Lower lobe of right lung (tissue), 2 donors: ENCODE measurements around the gene ILK. TPM values are rescaled to one million over a fixed set of nuclear protein-coding genes. Genes with fewer than 3 reads are reported as not detected.

Source experiments
- ATAC-seq, 2 donors: fragments of 200-7000 bp; cut with Tn5 transposase; one replicate each; pipeline ENCODE4 v1.9.1; 2020 to 2022; ENCODE audit warnings: mild to moderate bottlenecking in 2 of 2, moderate library complexity in 2 of 2
- DNase-seq: peaks from one replicate; pipeline ENCODE4 v3.0.0-alpha.2; 2020
- H3K27ac ChIP-seq: fragments of 200-600 bp; one replicate; pipeline ENCODE4 v1.8.0; 2022
- H3K27me3 ChIP-seq: fragments of 200-600 bp; one replicate; pipeline ENCODE4 v1.8.0; 2022; ENCODE audit warnings: low read depth
- H3K36me3 ChIP-seq: fragments of 200-600 bp; one replicate; pipeline ENCODE4 v1.8.0; 2022; ENCODE audit warnings: mild to moderate bottlenecking
- H3K4me1 ChIP-seq: fragments of 200-600 bp; one replicate; pipeline ENCODE4 v1.8.0; 2022
- H3K4me3 ChIP-seq: fragments of 200-600 bp; one replicate; pipeline ENCODE4 v1.8.0; 2022; ENCODE audit warnings: mild to moderate bottlenecking
- H3K9me3 ChIP-seq: fragments of 200-600 bp; one replicate; pipeline ENCODE4 v1.8.0; 2022
- intact Hi-C: fragments of 100-400 bp; cut with DNase I; formaldehyde crosslinking; loops from one replicate; pipeline ENCODE4 v1.11.0; 2022
- total RNA-seq: library from RNA; stranded (reverse); fragmentation: NEBNext Ultra II Directional; extraction: Animal tissue kit (Norgen Biotek cat#: 25700); gene quantifications from one replicate; pipeline ENCODE4 v1.2.1, GENCODE V29; 2021
- TF ChIP-seq, protein P1 (sequence below): fragments of 200-600 bp; IDR thresholded peaks from one replicate; pipeline ENCODE4 v1.8.0; 2022; ENCODE audit warnings: antibody characterized with exemption, mild to moderate bottlenecking
- donor health status: DM: no; HTN: yes; CAD: no; lungs with severe emphysema.

The ILK gene
- total RNA-seq, 1 donor from 2014 or later: 135 TPM

DNA sequence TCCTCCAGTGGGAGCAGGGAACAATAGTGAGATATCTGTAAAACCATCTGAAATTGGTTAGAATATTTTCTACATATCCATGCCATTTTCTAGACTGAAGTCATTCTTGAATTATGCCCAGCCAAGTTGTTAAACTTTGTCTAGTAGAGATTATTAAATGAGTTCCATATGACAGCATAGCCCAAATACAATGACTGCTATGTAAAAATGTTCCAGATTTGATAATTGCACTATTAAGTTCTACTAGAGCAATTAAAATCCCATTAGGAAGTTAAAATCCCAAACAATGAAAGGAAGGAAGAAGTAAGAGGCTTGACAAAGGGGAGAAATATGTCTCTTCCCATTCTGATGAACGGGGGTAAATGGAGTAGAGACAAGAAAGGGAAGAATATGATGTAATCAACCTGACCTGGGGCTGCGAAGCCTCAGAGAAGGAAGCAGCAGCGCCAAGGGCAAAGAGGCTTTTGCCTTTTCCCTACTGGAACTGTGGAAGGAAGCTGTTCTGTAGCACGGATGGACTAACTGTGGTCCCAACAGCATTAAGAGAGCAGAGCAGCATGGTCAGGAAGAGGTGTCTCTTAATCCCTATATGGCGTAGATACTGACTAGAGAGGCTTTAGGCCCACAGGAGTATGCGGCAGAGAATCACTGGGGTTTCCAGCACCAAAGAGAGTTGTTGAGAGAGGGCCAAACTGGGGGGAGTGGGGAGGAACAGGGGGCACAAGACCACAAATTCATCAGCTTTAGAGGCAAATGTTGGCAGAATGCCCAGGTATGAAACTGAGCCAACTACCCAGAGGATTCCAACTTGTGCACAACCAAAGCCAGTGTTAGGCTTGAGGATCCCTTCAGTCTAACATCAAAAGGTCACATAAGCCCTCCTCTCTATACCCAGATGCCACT, 26.9 kb upstream of the ILK start:
- Histone ChIP-seq H3K27me3 (no peaks in the 10 kb centered on the region), H3K4me1 (no peaks in the 10 kb centered on the region), H3K27ac (peak overlapping the region; percentile 36), H3K4me3 (no peak overlapping the region), H3K36me3 (peaks cover 4% of the 10 kb centered on the region), H3K9me3 (no peaks in the 10 kb centered on the region)
- TF ChIP-seq, protein P1, sequence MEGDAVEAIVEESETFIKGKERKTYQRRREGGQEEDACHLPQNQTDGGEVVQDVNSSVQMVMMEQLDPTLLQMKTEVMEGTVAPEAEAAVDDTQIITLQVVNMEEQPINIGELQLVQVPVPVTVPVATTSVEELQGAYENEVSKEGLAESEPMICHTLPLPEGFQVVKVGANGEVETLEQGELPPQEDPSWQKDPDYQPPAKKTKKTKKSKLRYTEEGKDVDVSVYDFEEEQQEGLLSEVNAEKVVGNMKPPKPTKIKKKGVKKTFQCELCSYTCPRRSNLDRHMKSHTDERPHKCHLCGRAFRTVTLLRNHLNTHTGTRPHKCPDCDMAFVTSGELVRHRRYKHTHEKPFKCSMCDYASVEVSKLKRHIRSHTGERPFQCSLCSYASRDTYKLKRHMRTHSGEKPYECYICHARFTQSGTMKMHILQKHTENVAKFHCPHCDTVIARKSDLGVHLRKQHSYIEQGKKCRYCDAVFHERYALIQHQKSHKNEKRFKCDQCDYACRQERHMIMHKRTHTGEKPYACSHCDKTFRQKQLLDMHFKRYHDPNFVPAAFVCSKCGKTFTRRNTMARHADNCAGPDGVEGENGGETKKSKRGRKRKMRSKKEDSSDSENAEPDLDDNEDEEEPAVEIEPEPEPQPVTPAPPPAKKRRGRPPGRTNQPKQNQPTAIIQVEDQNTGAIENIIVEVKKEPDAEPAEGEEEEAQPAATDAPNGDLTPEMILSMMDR: no peak
- intact Hi-C loops: no loop called here
- DNase-seq (no peak), ATAC-seq (peak in 1 of 2 donors; percentile 53)

DNA sequence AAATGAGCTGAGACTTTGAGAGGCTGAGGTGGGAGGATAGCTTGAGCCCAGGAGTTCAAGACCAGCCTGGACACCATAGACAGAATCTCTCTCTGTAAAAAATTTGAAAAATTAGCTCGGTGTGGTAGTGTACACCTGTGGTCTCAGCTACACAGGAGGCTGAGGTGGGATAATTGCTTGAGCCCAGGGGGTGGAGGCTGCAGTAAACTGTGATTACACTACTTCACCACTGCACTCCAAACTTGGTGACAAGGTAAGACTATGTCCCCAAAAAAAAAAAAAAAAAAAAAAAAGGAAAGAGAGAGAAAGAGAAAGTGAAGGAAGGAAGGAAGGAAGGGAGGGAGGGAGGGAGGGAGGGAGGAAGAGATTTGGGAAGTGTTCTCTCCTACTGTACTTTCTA, 25.4 kb upstream of the ILK start:
- H3K9me3 ChIP-seq: peaks cover 5% of the 10 kb centered on the region
- H3K36me3 ChIP-seq: peaks cover 4% of the 10 kb centered on the region
- TF ChIP-seq, protein P1: no peak
- intact Hi-C loops: no loop called here
- H3K27me3 ChIP-seq: no peaks in the 10 kb centered on the region
- no peaks in the 10 kb centered on the region for H3K4me1 ChIP-seq
- ATAC-seq (no peak), DNase-seq (no peak)
- H3K4me3 ChIP-seq: no peak overlapping the region
- H3K27ac ChIP-seq: no peak overlapping the region

DNA sequence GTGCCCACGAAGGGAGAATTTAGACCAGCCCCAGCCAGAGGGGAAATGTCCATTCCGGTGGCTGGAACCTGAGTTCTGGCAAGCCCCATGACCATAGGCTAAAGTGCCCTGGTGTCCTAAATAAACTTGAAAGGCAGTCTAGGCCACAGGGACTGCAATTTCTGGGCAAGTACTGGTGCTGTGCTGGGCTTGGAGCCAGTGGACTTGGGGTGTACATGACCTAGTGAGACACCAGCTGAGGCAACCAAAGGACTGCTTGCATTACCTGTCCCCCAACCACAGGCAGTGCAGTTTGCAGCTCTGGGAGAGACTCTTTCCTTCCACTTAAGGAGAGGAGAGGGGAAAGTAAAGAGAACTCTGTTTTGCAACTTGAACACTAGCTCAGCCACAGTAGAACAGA, 23.9 kb upstream of the ILK start:
- peaks cover 4% of the 10 kb centered on the region for H3K36me3 ChIP-seq
- H3K27me3 ChIP-seq: no peaks in the 10 kb centered on the region
- intact Hi-C loops: no loop called here
- no peak overlapping the region for H3K4me3 ChIP-seq
- H3K27ac ChIP-seq: no peak overlapping the region
- TF ChIP-seq, protein P1: no peak
- H3K9me3 ChIP-seq: peaks cover 21% of the 10 kb centered on the region
- DNase-seq (no peak), ATAC-seq (no peak)
- H3K4me1 ChIP-seq: no peaks in the 10 kb centered on the region

DNA sequence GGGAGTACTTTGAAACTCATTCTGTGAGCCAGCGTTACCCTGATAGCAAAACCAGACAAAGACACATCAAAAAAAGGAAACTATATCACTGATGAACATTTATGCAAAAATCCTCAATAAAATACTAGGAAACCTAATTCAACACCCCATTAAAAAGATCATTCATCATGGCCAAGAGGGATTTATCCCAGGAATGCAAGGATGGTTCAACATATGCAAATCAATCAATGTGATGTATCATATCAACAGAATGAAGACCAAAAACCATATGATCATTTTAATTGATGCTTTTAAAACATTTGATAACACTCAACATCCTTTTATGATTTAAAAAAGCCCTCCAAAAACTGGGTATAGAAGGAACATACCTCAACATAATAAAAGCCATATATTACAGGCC, 20.0 kb upstream of the ILK start:
- H3K27me3 ChIP-seq: no peaks in the 10 kb centered on the region
- no peak overlapping the region for H3K27ac ChIP-seq
- TF ChIP-seq, protein P1: no peak
- H3K4me1 ChIP-seq: no peaks in the 10 kb centered on the region
- no peak overlapping the region for H3K4me3 ChIP-seq
- ATAC-seq: no peak
- no peak for DNase-seq
- intact Hi-C loops: no loop called here
- H3K9me3 ChIP-seq: peaks cover 22% of the 10 kb centered on the region
- peaks cover 4% of the 10 kb centered on the region for H3K36me3 ChIP-seq

DNA sequence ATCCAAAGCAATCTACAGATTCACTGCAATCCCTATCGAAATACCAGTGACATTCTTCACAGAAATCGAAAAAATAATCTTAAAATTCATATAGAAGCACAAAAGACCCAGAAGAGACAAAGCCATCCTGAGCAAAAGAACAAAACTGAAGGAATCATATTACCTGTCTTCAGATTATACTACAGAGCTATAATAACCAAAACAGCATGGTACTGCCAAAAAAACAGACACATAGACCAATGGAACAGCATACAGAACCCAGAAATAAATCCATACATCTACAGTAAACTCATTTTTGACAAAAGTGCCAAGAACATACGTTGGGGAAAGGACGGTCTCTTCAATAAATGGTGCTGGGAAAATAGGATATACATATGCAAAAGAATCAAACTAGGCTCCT, 19.0 kb upstream of the ILK start:
- ATAC-seq: no peak
- intact Hi-C loops: no loop called here
- peaks cover 4% of the 10 kb centered on the region for H3K36me3 ChIP-seq

More for the DNA sequence above, 19.0 kb upstream of the ILK start:
- no peaks in the 10 kb centered on the region for H3K27me3 ChIP-seq
- no peaks in the 10 kb centered on the region for H3K4me1 ChIP-seq
- TF ChIP-seq, protein P1: no peak
- peaks cover 22% of the 10 kb centered on the region for H3K9me3 ChIP-seq
- no peak for DNase-seq
- no peak overlapping the region for H3K27ac ChIP-seq
- H3K4me3 ChIP-seq: no peak overlapping the region
